Motor neuron (in vitro differentiated cells): Measurements from ENCODE around the gene NHERF2. TPM values are rescaled to one million over a fixed set of nuclear protein-coding genes. Genes with fewer than 3 reads are reported as not detected.
A peak's percentile ranks its signal among the peaks of the same experiment; 100 is the strongest.

ENCODE experiments used
- ATAC-seq, 8 experiments: fragments of 200-7000 bp; cut with Tn5 transposase; replicated peaks in 6 of 8; 2 replicates each; pipeline ENCODE4 v1.8.0; 2021; ENCODE audit warnings: mild to moderate bottlenecking in 8 of 8, moderate library complexity in 8 of 8
- H3K27ac ChIP-seq, 2 donors: fragments of 250-450 bp; sonication (Bioruptor Pico); 2 replicates each; pipeline ENCODE4 v1.9.0; 2021; ENCODE audit warnings: antibody characterized with exemption in 2 of 2, mild to moderate bottlenecking in 2 of 2, moderate library complexity in 1 of 2
- H3K4me1 ChIP-seq, 2 donors: fragments of 250-450 bp; sonication (Bioruptor Pico); replicated peaks in 1 of 2; 2 replicates each; pipeline ENCODE4 v1.6.1; 2021; ENCODE audit warnings: antibody characterized with exemption in 2 of 2, mild to moderate bottlenecking in 2 of 2, moderate library complexity in 1 of 2
- H3K4me3 ChIP-seq, 5 donors: fragments of 250-450 bp; sonication (Bioruptor Pico); 2 replicates each; pipeline ENCODE4 v1.9.0; 2021; ENCODE audit warnings: antibody characterized with exemption in 5 of 5, mild to moderate bottlenecking in 5 of 5, moderate library complexity in 4 of 5
- WGBS, 10 experiments: fragments of 450-650 bp; shearing (Covaris generic); methylation state at CpG; one replicate each; pipeline ENCODE4 v1.0.0; 2022; 5-methylcytosine and 5-hydroxymethylcytosine counted together
- in situ Hi-C, 9 experiments: fragments of 400-800 bp; cut with MboI; loops; one replicate each; pipeline ENCODE4 v1.15.0; 2021; ENCODE audit warnings: low sequenced_read_pairs in 9 of 9, low pct_unique_long_range_greater_than_20kb in 2 of 9; ENCODE audit not compliant: unreplicated experiment in 9 of 9
- total RNA-seq, 8 experiments: library from RNA; unstranded; fragments of 300-600 nt; gene quantifications; 2 replicates each; pipeline versions ENCODE4 v1.2.3 to v1.2.4, GENCODE V29; 2022

Gene NHERF2
- total RNA-seq, 8 experiments from 2014 or later: 1.2 to 27.4 (median 7.8) TPM

- in situ Hi-C loops: no loop called here
- ATAC-seq: peak in 1 of 8 experiments; percentile 18
- peaks cover under 1 to 4% of the 10 kb centered on the region in 2 donors for H3K4me1 ChIP-seq
- no peak overlapping the region for H3K4me3 ChIP-seq
- no peak overlapping the region for H3K27ac ChIP-seq
- 32 to 100% (median 88%) methylated on average over 1 to 12 of the region's 26 CpGs for WGBS, 10 experiments
Measured at GRCh38 chr16:1997494-1998359, 29.0 kb upstream of the NHERF2 start.

GRCh38 chr16:1998360-1998835, 28.3 kb upstream of the NHERF2 start:
- Histone ChIP-seq H3K27ac (no peak overlapping the region), H3K4me1 (peaks cover under 1 to 3% of the 10 kb centered on the region in 2 donors), H3K4me3 (no peak overlapping the region)
- WGBS, 10 experiments: no CpG with 5 or more reads among the region's 27 CpGs
- in situ Hi-C loops: no loop called here
- ATAC-seq: peak in 1 of 8 experiments; percentile 2

- H3K4me1 ChIP-seq: peaks cover 6 to 9% of the 10 kb centered on the region in 2 donors
- WGBS, 10 experiments: no CpG with 5 or more reads among the region's 39 CpGs
- no peak overlapping the region for H3K4me3 ChIP-seq
- in situ Hi-C loops: no loop called here
- no peak for ATAC-seq
- no peak overlapping the region for H3K27ac ChIP-seq
Measured at GRCh38 chr16:1998852-1999801, 27.6 kb upstream of the NHERF2 start.

- no peak for ATAC-seq
- Histone ChIP-seq H3K27ac (no peak overlapping the region), H3K4me1 (peaks cover 14 to 18% of the 10 kb centered on the region in 2 donors), H3K4me3 (no peak overlapping the region)
- WGBS, 10 experiments: 94% methylated on average over 6 of the region's 28 CpGs; no CpG with 5 or more reads in 9 of the 10 experiments
- in situ Hi-C loops: loop anchor here in 3 of 9 experiments (25.0 kb wide), 1 partner anchor 137 kb away; the partner anchor contains the start of genes PKD1 (in 3 of the 3) and RAB26 (in 3 of the 3)
Measured at GRCh38 chr16:1999866-2000514, 26.7 kb upstream of the NHERF2 start.

- no peak for ATAC-seq
- H3K4me1 ChIP-seq: peaks cover 20 to 28% of the 10 kb centered on the region in 2 donors
- 63 to 100% (median 96%) methylated on average over 1 to 8 of the region's 19 CpGs; no CpG with 5 or more reads in 6 of the 10 experiments for WGBS, 10 experiments
- in situ Hi-C loops: loop anchor here in 3 of 9 experiments (25.0 kb wide), 1 partner anchor 136 kb away; the partner anchor contains the start of genes PKD1 (in 3 of the 3) and RAB26 (in 3 of the 3)
- H3K4me3 ChIP-seq: no peak overlapping the region
- no peak overlapping the region for H3K27ac ChIP-seq
Measured at GRCh38 chr16:2001035-2001434, 25.7 kb upstream of the NHERF2 start.

GRCh38 chr16:2001456-2002355, 25.0 kb upstream of the NHERF2 start:
- WGBS, 10 experiments: 82 to 100% (median 92%) methylated on average over 2 to 11 of the region's 53 CpGs; no CpG with 5 or more reads in 5 of the 10 experiments
- no peak overlapping the region for H3K4me3 ChIP-seq
- no peak for ATAC-seq
- H3K4me1 ChIP-seq: peaks cover 22 to 29% of the 10 kb centered on the region in 2 donors
- in situ Hi-C loops: loop anchor here in 3 of 9 experiments (25.0 kb wide), 1 partner anchor 136 kb away; the partner anchor contains the start of genes PKD1 (in 3 of the 3) and RAB26 (in 3 of the 3)
- H3K27ac ChIP-seq: no peak overlapping the region

- no peak for ATAC-seq
- in situ Hi-C loops: loop anchor here in 3 of 9 experiments (25.0 kb wide), 1 partner anchor 135 kb away; the partner anchor contains the start of genes PKD1 (in 3 of the 3) and RAB26 (in 3 of the 3)
- peaks cover 27 to 38% of the 10 kb centered on the region in 2 donors for H3K4me1 ChIP-seq
- 96% methylated on average over 5 to 19 of the region's 47 CpGs; no CpG with 5 or more reads in 8 of the 10 experiments for WGBS, 10 experiments
- H3K27ac ChIP-seq: no peak overlapping the region
- no peak overlapping the region for H3K4me3 ChIP-seq
Measured at GRCh38 chr16:2002406-2003230, 24.1 kb upstream of the NHERF2 start.

- Histone ChIP-seq H3K4me3 (peak overlapping the region in 3 of 5 donors; percentile 9 to 27 (median 22)), H3K27ac (peak overlapping the region; percentile 96), H3K4me1 (peaks cover 34 to 45% of the 10 kb centered on the region in 2 donors)
- no peak for ATAC-seq
- WGBS, 10 experiments: 0 to 100% (median 77%) methylated on average over 1 to 4 of the region's 8 CpGs; no CpG with 5 or more reads in 6 of the 10 experiments
- in situ Hi-C loops: loop anchor here in 3 of 9 experiments (25.0 kb wide), 1 partner anchor 134 kb away; the partner anchor contains the start of genes PKD1 (in 3 of the 3) and RAB26 (in 3 of the 3)
Measured at GRCh38 chr16:2003231-2003826, 23.4 kb upstream of the NHERF2 start.

GRCh38 chr16:2003827-2004641, 22.7 kb upstream of the NHERF2 start:
- peaks cover 37 to 47% of the 10 kb centered on the region in 2 donors for H3K4me1 ChIP-seq
- in situ Hi-C loops: loop anchor here in 3 of 9 experiments (25.0 kb wide), 1 partner anchor 133 kb away; the partner anchor contains the start of genes PKD1 (in 3 of the 3) and RAB26 (in 3 of the 3)
- peak overlapping the region in 4 of 5 donors; percentile 5 to 27 (median 16) for H3K4me3 ChIP-seq
- 0 to 75% (median 17%) methylated on average over 1 to 5 of the region's 36 CpGs; no CpG with 5 or more reads in 5 of the 10 experiments for WGBS, 10 experiments
- H3K27ac ChIP-seq: peak overlapping the region; percentile 96
- peak; percentile 57 to 87 (median 80) for ATAC-seq
